ENCODE results near the gene LIPM.

DNA sequence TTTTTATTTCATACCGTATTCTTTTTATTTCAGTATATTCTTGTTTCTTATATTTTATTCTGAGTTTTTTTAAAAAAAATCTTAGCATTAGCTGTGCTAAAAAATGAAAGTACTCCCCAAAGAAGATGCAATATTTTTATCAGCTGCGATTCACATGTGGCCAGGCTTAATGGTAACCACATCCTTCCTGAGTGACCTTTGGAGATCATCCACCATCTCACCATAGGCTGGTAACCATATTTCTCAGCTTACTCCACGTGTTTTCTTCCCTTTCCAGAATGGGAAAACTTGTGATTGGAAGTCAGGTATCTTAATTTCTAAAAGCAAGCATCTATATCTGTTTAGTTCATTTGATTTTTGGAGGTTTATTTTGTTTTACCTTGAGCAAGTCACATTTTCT is 18.8 kb upstream of the LIPM start:
- no peak for TF ChIP-seq SUZ12 (IDR thresholded peaks at IDR 0.05; ENCODE audit: extremely low read depth, insufficient read depth, insufficient read length)
- no peak for TF ChIP-seq YY1 (IDR thresholded peaks at IDR 0.05; ENCODE audit: insufficient read depth, insufficient read length)
- TF ChIP-seq ZNF274 (IDR thresholded peaks at IDR 0.05; ENCODE audit: low read depth, low read length) = no peak

Measured in NT2/D1 (cell line).